ENCODE measurements around the gene BIN2. TPM values are rescaled to one million over a fixed set of nuclear protein-coding genes. Genes with fewer than 3 reads are reported as not detected.
A peak's percentile ranks its signal among the peaks of the same experiment; 100 is the strongest.

BIN2 gene
- total RNA-seq, 4 donors from 2014 or later = 1.3 to 3.0 (median 2.5) TPM

GRCh38 chr12:51247523-51248206, 76.3 kb downstream of the BIN2 start:
- Histone ChIP-seq H3K27me3 (no peaks in the 10 kb centered on the region), H3K9me3 (no peaks in the 10 kb centered on the region), H3K36me3 (peaks cover 0 to 17% of the 10 kb centered on the region in 2 donors), H3K4me3 (replicated peaks in 1 of 3) (no peak overlapping the region), H3K4me1 (peaks cover 11 to 13% of the 10 kb centered on the region in 2 donors), H3K27ac (peak overlapping the region in 1 of 3 donors; percentile 27)
- no peak for DNase-seq
- intact Hi-C loops (cut with DNase I) = loop anchor here (10.0 kb wide), 1 partner anchor 203 kb away; the partner anchor contains the start of gene LETMD1
- WGBS, 2 donors = 52 to 63% methylated on average over 12 to 14 of the region's 14 CpGs
- TF ChIP-seq CTCF (IDR thresholded peaks at IDR 0.05) (no peak), POLR2A (IDR thresholded peaks at IDR 0.05) (no peak)

GRCh38 chr12:51246254-51246853, 77.6 kb downstream of the BIN2 start:
- H3K4me1 ChIP-seq = peaks cover 11 to 13% of the 10 kb centered on the region in 2 donors
- TF ChIP-seq CTCF (IDR thresholded peaks at IDR 0.05) (peak in 1 of 6 experiments; percentile 18), POLR2A (IDR thresholded peaks at IDR 0.05) (no peak)

DNA sequence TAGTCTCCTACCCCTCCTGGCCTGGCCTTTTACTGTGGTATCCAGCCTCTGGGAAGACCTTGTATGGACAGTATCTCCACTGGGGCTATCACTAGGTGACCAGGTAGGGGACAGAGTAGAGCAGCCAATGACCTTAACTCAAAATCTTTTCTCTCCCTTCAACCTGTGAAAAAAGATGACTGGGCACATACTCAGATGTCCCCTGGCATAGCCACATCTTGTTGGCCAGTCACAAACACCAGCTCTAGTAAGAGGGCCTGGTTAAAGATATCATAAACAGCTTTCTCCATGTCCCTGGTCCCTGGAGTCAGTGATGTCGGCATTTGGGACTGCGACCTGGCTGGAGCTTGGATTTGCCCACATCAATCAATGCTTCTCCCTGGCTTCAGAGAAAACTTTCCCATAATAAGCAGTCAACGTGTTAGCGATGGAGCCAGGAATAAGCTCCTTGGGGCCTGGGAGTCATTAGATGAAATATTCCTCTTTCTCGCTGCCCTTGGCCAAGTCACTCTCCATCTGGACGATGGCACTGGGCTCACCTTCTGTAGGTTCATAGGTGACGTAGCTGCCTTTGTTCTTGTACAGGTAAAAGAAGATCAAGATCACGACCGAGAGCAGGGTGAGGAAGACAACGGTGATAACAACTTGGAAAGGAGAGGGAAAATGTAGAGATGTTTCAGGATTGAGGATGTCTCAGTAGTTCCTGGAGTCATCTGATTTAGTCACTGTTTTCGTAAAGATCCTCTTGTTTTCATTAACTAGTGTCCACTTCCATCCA, 78.3 kb downstream of the BIN2 start:
- Histone ChIP-seq H3K36me3 (peaks cover 20 to 37% of the 10 kb centered on the region in 2 donors), H3K9me3 (no peaks in the 10 kb centered on the region), H3K4me1 (peaks cover 16 to 19% of the 10 kb centered on the region in 2 donors), H3K4me3 (replicated peaks in 1 of 3) (no peak overlapping the region), H3K27ac (no peak overlapping the region), H3K27me3 (no peaks in the 10 kb centered on the region)
- 92 to 93% methylated on average over 11 of the region's 11 CpGs for WGBS, 2 donors
- no peak for TF ChIP-seq CTCF (IDR thresholded peaks at IDR 0.05)
- TF ChIP-seq POLR2A (IDR thresholded peaks at IDR 0.05) = no peak
- intact Hi-C loops (cut with DNase I) = loop anchor here (10.0 kb wide), 1 partner anchor 201 kb away; the partner anchor contains the start of gene LETMD1
- DNase-seq = no peak

More at GRCh38 chr12:51246254-51246853, 77.6 kb downstream of the BIN2 start:
- WGBS, 2 donors = 57 to 64% methylated on average over 7 of the region's 7 CpGs
- H3K4me3 ChIP-seq (replicated peaks in 1 of 3) = no peak overlapping the region
- DNase-seq = no peak
- peaks cover 13 to 30% of the 10 kb centered on the region in 2 donors for H3K36me3 ChIP-seq
- intact Hi-C loops (cut with DNase I) = loop anchor here (10.0 kb wide), 1 partner anchor 202 kb away; the partner anchor contains the start of gene LETMD1
- H3K27ac ChIP-seq = peak overlapping the region in 1 of 3 donors; percentile 12
- H3K27me3 ChIP-seq = no peaks in the 10 kb centered on the region
- no peaks in the 10 kb centered on the region for H3K9me3 ChIP-seq

DNA sequence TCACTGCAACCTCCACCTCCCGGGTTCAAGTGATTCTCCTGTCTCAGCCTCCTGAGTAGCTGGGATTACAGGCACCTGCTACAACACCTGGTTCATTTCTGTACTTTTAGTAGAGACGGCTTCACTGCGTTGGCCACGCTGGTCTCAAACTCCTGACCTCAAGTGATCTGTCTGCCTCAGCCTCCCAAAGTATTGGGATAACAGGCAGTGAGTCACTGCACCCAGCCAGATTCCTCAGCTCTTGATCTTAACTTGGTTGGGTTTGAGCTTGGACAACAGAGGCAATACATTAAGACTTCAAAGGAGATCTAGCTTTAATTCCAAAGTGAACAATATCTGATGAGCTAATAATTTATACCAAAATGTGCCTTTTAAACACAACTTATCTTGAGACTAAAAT, 79.7 kb downstream of the BIN2 start:
- no peaks in the 10 kb centered on the region for H3K27me3 ChIP-seq
- H3K27ac ChIP-seq = no peak overlapping the region
- no peak for DNase-seq
- no peaks in the 10 kb centered on the region for H3K9me3 ChIP-seq
- peaks cover 25 to 42% of the 10 kb centered on the region in 2 donors for H3K36me3 ChIP-seq
- TF ChIP-seq POLR2A (IDR thresholded peaks at IDR 0.05) (no peak), CTCF (IDR thresholded peaks at IDR 0.05) (no peak)
- 93 to 100% methylated on average over 4 of the region's 4 CpGs for WGBS, 2 donors
- H3K4me3 ChIP-seq (replicated peaks in 1 of 3) = no peak overlapping the region
- intact Hi-C loops (cut with DNase I) = loop anchor here (10.0 kb wide), 1 partner anchor 199 kb away; the partner anchor contains the start of gene LETMD1
- peaks cover 25 to 29% of the 10 kb centered on the region in 2 donors for H3K4me1 ChIP-seq
